ENCODE data around the gene PIN1. TPM values are rescaled to one million over a fixed set of nuclear protein-coding genes. Genes with fewer than 3 reads are reported as not detected.
"Not testable (repeated sequence)": the region's sequence is repeated elsewhere in the genome, so short reads cannot be mapped to it uniquely, and the experiment has no call there.

PIN1 gene
- 10 to 100 TPM; 51.0 to 80.8 (median 59.4) TPM for polyA plus RNA-seq (ENCODE audit: insufficient read length in 10 of 10)
- long read RNA-seq, donor 1, full-length matches to known transcripts, result 51 of 51 reads
- long read RNA-seq, donor 1, partial matches to known transcripts, result 0 of 51 reads
- long read RNA-seq, donor 1, other reads (novel, unspliced or antisense), result 0 of 51 reads
- long read RNA-seq, donor 2, full-length matches to known transcripts, result 47 of 47 reads
- long read RNA-seq, donor 2, partial matches to known transcripts, result 0 of 47 reads
- long read RNA-seq, donor 2, other reads (novel, unspliced or antisense), result 0 of 47 reads
- long read RNA-seq, donor 3, result 0 reads
- long read RNA-seq, donor 4, full-length matches to known transcripts, result 37 of 37 reads
- long read RNA-seq, donor 4, partial matches to known transcripts, result 0 of 37 reads
- long read RNA-seq, donor 4, other reads (novel, unspliced or antisense), result 0 of 37 reads
- long read RNA-seq, donor 5, full-length matches to known transcripts, result 69 of 69 reads
- long read RNA-seq, donor 5, partial matches to known transcripts, result 0 of 69 reads
- long read RNA-seq, donor 5, other reads (novel, unspliced or antisense), result 0 of 69 reads
- long read RNA-seq, donor 6, full-length matches to known transcripts, result 33 of 33 reads
- long read RNA-seq, donor 6, partial matches to known transcripts, result 0 of 33 reads
- long read RNA-seq, donor 6, other reads (novel, unspliced or antisense), result 0 of 33 reads
- long read RNA-seq, donor 7, full-length matches to known transcripts, result 36 of 36 reads
- long read RNA-seq, donor 7, partial matches to known transcripts, result 0 of 36 reads
- long read RNA-seq, donor 7, other reads (novel, unspliced or antisense), result 0 of 36 reads
- long read RNA-seq, donor 8, full-length matches to known transcripts, result 40 of 53 reads
- long read RNA-seq, donor 8, partial matches to known transcripts, result 13 of 53 reads
- long read RNA-seq, donor 8, other reads (novel, unspliced or antisense), result 0 of 53 reads
- long read RNA-seq, donor 9, transcript PIN1-201 (4 exons, 997 nt), result major isoform, 10 of 10 reads
- long read RNA-seq, donor 9, partial matches to known transcripts, result 0 of 10 reads
- long read RNA-seq, donor 9, other reads (novel, unspliced or antisense), result 0 of 10 reads

GRCh38 chr19:9834726-9835506 is at the start of gene PIN1:
Gene PIN1, plus strand, starts transcription at chr19:9835318. Its CDS starts 27 bp downstream, at chr19:9835345.
- peak; percentile 99 to 100 (median 99) for DNase-seq

DNA sequence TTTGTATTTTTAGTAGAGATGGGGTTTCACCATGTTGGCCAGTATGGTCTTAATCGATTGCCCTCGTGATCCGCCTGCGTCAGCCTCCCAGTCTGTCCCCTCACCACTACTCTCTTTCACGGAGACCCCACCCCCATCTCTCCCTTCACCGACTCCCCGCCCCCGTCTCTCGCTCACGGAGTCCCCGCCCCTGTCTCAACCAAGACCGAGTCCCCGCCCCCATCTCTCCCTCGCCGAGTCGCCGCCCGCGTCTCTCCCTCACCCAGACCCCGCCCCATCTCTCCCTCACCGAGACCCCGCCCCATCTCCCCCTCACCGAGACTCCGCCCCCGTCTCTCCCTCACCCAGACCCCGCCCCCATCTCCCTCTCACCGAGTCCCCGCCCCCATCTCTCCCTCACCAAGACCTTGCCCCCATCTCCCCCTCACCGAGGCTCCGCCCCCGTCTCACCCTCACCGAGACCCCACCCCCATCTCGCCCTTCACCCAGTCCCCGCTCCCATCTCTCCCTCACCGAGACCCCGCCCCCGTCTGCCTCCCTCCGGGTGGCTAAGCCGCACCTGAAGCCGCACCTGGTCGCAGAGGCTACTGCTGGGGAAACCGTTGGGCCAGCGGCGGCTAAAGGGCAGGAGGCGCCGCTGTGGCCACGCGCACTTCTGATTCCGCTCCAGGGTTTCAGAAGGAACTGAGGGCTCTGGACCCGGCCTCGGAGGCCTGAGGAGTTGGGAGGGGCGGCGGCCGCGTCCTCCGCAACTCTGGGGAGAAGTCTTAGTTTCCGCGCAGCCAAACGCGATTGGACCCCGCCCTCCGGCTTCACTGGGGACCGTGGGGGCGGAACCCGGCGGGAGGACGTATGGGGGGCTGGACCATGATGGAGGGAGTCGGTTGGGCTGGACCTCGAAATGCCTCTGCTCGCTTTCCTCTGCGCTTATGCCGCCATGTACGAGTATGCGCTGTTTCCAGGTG is 49.5 kb upstream of the PIN1 start:
- DNase-seq, result peak; percentile 94 to 98 (median 96)

GRCh38 chr19:9786342-9786741 is 48.8 kb upstream of the PIN1 start:
- DNase-seq, result no peak

GRCh38 chr19:9786819-9787218 is 48.3 kb upstream of the PIN1 start:
- no peak for DNase-seq

DNA sequence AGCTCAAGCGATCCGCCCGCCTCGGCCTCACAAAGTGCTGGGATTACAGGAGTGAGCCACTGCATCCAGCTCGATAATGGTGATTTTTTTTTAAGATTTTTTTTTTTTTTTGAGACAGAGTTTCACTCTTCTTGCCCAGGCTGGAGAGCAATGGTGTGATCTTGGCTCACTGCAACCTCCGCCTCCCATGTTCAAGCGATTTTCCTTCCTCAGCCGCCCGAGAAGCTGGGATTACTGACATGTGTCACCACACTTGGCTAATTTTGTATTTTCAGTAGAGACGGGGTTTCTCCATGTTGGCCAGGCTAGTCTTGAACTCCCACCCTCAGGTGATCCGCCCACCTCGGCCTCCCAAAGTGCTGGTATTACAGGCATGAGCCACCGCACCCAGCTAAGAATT is 46.5 kb upstream of the PIN1 start:
- not testable (repeated sequence) for DNase-seq

GRCh38 chr19:9789066-9789465 is 46.1 kb upstream of the PIN1 start:
- no peak for DNase-seq

- not testable (repeated sequence) for DNase-seq
Measured at GRCh38 chr19:9789579-9789978, 45.5 kb upstream of the PIN1 start.

DNA sequence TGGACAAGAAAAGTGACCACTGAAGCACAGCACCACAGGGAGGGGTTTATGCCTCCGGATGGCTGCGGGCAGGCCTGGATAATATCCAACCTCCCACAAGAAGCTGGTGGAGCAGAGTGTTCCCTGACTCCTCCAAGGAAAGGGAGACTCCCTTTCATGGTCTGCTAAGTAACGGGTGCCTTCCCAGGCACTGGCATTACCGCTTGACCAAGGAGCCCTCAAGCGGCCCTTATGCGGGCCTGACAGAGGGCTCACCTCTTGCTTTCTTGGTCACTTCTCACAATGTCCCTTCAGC is 44.1 kb upstream of the PIN1 start:
- not testable (repeated sequence) for DNase-seq

DNA sequence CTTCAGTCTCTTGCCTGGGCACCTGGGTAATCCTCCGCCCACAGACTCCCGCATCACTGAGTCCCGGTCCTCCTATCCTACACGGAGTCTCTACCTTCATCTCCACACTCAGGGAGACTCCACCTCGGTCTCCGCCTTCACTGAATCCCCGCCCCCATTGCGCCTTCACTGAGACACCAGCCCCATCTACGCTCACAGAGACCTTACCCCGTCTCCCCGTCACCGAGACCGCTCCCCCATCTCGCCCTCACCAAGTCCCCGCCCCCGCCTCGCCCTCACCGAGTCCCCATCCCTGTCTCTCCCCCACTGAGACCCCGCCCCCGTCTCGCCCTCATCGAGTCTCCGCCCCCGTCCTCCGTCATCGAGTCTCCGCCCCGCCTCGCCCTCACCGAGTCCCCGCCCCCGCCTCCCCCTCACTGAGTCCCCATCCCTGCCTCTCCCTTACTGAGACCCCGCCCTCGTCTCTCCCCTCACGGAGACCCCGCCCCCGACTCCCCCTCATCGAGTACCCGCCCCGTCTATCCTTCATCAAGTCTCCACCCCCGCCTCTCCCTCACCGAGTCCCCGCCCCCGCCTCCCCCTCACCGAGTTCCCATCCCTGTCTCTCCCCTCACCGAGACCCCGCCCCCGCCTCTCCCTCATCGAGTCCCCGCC is 43.4 kb upstream of the PIN1 start:
- DNase-seq, result peak; percentile 95 to 96 (median 95)

DNA sequence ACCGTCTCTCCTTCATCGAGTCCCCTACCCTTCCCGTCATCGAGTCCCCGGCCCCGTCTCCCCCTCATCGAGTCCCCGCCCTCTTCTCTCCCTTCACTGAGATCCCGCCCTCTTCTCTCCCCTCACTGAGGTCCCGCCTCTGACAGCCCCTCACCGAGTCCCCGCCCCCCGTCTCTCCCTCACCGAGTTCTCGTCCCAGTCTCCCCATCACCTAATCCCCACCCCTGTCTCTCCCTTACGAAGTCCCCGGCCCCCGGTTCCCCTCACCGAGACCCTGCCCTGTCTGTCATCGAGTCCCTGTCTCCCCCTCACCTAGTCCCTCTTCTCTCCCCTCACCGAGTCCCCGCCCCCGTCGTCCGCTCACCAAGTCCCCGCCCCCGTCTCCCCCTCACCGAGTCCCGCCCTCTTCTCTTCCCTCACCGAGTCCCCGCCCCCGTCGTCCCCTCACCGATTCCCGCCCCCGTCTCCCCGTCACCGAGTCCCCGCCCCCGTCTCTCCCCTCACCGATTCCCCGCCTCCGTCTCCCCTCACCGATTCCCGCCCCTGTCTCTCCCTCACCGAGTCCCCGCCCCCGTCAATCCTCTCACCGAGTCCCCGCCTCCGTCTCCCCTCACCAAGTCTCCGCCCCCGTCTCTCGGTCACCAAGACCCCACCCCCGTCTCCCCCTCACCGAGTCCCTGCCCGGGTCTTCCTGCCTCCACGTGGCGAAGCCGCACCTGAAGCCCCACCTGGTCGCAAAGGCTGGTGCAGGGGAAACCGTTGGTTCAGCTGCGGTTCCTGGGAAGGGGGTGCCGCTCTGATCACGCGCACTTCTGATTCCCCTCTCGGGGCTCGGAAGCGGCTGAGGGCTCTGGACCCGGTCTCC is 42.7 kb upstream of the PIN1 start:
- DNase-seq, result peak; percentile 93 to 97 (median 95)

DNA sequence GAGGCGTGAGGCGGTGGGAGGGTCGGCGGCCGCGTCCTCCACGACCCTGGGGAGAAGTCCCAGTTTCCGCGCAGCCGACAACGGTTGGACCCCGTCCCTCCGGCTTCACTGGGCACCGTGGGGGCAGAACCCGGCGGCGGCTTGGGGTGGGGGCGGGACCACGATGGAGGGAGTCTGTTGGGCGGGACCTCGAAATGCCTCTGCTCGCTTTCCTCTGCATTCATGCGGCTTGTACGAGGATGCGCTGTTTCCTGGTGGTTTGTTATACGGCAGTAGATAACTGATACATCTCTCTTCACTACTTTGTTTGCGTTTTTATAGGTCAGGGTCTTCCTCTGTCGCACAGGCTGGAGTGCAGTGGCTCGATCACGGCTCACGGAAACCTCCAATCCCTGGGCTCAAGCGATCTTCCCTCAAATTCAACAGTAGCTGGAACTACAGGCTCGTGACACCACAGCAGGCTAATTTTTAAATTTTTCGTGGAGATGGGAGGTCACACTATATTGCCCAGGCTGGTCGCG is 42.0 kb upstream of the PIN1 start:
- peak in 1 of 3 donors; percentile 39 for DNase-seq

GRCh38 chr19:9796113-9796773 is 38.9 kb upstream of the PIN1 start:
- DNase-seq, result peak; percentile 81 to 92 (median 85)

- DNase-seq, result no peak
Measured at GRCh38 chr19:9797871-9798270, 37.2 kb upstream of the PIN1 start.

GRCh38 chr19:9799162-9799561 is 36.0 kb upstream of the PIN1 start:
- no peak for DNase-seq

DNA sequence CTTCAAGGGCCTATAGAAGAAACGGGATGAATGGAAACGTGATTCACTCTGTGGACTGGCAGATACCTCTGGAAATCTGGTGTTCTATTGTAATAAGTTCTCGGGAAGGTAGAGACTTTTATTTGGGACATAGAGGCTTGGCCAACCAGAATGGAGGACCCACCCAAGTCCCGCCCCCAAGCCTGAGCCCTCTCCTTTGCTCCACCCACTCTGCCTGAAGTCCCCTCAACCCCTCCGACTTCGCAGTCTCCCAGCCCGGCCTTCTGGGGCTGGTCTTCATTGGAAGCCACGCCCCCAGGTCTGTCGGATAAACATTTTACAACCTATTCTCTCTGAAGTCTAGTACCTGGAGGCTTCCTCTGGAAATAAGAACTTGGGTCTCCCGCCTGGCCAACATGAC is 33.1 kb upstream of the PIN1 start:
- no peak for DNase-seq

DNA sequence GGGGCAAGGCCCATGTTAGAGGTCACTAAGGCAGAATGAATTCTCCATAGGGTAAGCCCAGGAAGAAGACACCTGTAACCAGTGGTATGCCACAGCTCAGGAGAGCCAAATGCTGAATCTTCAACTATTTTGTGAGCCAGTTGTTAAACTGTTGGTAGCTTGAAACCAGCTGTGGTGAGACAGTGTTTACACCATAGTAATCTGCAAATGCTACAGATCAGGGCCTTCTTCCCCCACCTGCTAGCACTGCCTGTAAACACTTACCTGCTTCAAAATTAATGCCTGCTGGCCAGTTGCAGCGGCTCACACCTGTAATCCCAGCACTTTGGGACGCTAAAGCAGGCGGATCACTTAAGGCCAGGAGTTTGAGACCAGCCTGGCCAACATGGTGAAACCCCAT is 28.3 kb upstream of the PIN1 start:
- no peak for DNase-seq

GRCh38 chr19:9808855-9809824 is 26.0 kb upstream of the PIN1 start:
- no peak for DNase-seq
